Caco-2 (cell line): Measurements from ENCODE around the gene LRAT. TPM values are rescaled to one million over a fixed set of nuclear protein-coding genes. Genes with fewer than 3 reads are reported as not detected.

ENCODE experiments used
- BruUV-seq: library from RNA; stranded (reverse); fragments of 400-500 nt; replicated peaks from 2 replicates; lab custom pipeline; 2021; lab: Mats Ljungman, UMichigan
- CTCF ChIA-PET: fragments of 300-600 bp; sonication (Branson Sonifier 250); formaldehyde crosslinking; loops from one replicate; lab custom pipeline; 2022; ENCODE audit warnings: antibody characterized with exemption; lab: Charles Lee
- POLR2A ChIA-PET: fragments of 300-600 bp; sonication (Branson Sonifier 250); formaldehyde crosslinking; loops from one replicate; lab custom pipeline; 2022; ENCODE audit warnings: antibody characterized with exemption; lab: Charles Lee
- DNase-seq, 2 experiments: peaks; one replicate each; pipeline versions ENCODE4 v3.0.0 to v3.0.0-alpha.2; 2020 to 2022
- H3K27me3 ChIP-seq: replicated peaks from 2 replicates; pipeline ENCODE4 v1.6.0; 2011; ENCODE audit warnings: low read length; ENCODE audit not compliant: control insufficient read depth, insufficient read depth
- H3K36me3 ChIP-seq: 2 replicates; pipeline ENCODE4 v1.5.1; 2011; ENCODE audit warnings: low read length; ENCODE audit not compliant: control insufficient read depth, insufficient read depth
- H3K4me1 ChIP-seq: fragments of 250-450 bp; sonication (Bioruptor Pico); 2 replicates; pipeline ENCODE4 v1.5.1; 2020; ENCODE audit warnings: mild to moderate bottlenecking
- H3K4me3 ChIP-seq: 2 replicates; pipeline ENCODE4 v1.5.1; 2011; ENCODE audit warnings: low read depth, mild to moderate bottlenecking, control low read depth, low read length
- H3K9me3 ChIP-seq: fragments of 250-450 bp; sonication (Bioruptor Pico); 2 replicates; pipeline ENCODE4 v1.5.1; 2020; ENCODE audit warnings: mild to moderate bottlenecking, moderate library complexity
- H3K27ac Mint-ChIP-seq: one replicate; pipeline ENCODE4 v1.8.0; 2022; ENCODE audit warnings: mixed read lengths; ENCODE audit not compliant: unreplicated experiment
- H3K27me3 Mint-ChIP-seq: one replicate; pipeline ENCODE4 v1.8.0; 2022; ENCODE audit warnings: mixed read lengths; ENCODE audit not compliant: insufficient read depth, unreplicated experiment
- H3K36me3 Mint-ChIP-seq: one replicate; pipeline ENCODE4 v1.8.0; 2022; ENCODE audit warnings: mild to moderate bottlenecking, mixed read lengths; ENCODE audit not compliant: insufficient read depth, unreplicated experiment
- H3K4me1 Mint-ChIP-seq: one replicate; pipeline ENCODE4 v1.8.0; 2022; ENCODE audit warnings: low read depth, mixed read lengths; ENCODE audit not compliant: unreplicated experiment
- H3K4me3 Mint-ChIP-seq: one replicate; pipeline ENCODE4 v1.8.0; 2022; ENCODE audit warnings: mild to moderate bottlenecking, moderate library complexity, mixed read lengths; ENCODE audit not compliant: unreplicated experiment
- H3K9me3 Mint-ChIP-seq: one replicate; pipeline ENCODE4 v1.8.0; 2022; ENCODE audit warnings: mixed read lengths; ENCODE audit not compliant: unreplicated experiment
- intact Hi-C: fragments of 100-400 bp; cut with micrococcal nuclease; formaldehyde crosslinking; loops from one replicate; pipeline ENCODE4 v1.10.0; 2022; ENCODE audit not compliant: unreplicated experiment
- total RNA-seq: library from RNA; stranded (reverse); gene quantifications from 2 replicates; pipeline ENCODE4 v1.2.3, GENCODE V29; 2022
- TF ChIP-seq, protein P1 (sequence below), 2 experiments: fragments of 200-600 bp in 1 of 2; IDR thresholded peaks; 1 replicate in 1 of 2; 2 replicates in 1 of 2; pipeline versions ENCODE4 v1.5.1 to v1.8.0; 2011 to 2022; ENCODE audit warnings: antibody characterized with exemption in 1 of 2, control low read depth in 1 of 2, inconsistent platforms in 1 of 2, low read depth in 1 of 2, low read length in 1 of 2, mild to moderate bottlenecking in 1 of 2, moderate library complexity in 1 of 2; ENCODE audit not compliant: insufficient read depth in 1 of 2, severe bottlenecking in 1 of 2, unreplicated experiment in 1 of 2

The LRAT gene
- total RNA-seq, 1 experiment from 2014 or later, result 0.73 TPM

DNA sequence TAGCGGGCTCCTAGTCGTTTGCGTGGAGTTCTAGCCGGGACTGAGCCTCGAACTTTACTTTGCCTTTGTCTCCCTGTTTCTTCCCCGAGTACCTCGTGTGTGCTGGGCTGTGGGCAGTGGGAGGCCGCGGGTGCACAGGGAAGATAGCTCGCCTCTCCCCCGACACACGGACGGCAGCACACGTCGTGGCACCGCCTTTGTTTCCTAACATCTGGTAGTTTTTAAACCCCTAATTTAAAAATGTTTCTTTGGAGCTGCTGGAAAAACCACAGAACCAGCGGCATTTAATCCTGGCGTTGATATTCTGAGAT, 38.1 kb downstream of the LRAT start:
- Mint-ChIP-seq H3K4me3 (no peak overlapping the region), H3K27me3 (peaks cover 9% of the 10 kb centered on the region), H3K27ac (no peak overlapping the region), H3K4me1 (no peaks in the 10 kb centered on the region), H3K36me3 (no peaks in the 10 kb centered on the region), H3K9me3 (no peaks in the 10 kb centered on the region)
- no peaks in the 10 kb centered on the region for H3K27me3 ChIP-seq
- POLR2A ChIA-PET, result no interaction called here
- H3K9me3 ChIP-seq, result 0 out of 2 replicates have a peak, but pooled peaks cover 3% of the 10 kb centered on the region
- no peaks in the 10 kb centered on the region for H3K4me1 ChIP-seq
- CTCF ChIA-PET, result interaction anchor here (0.6 kb wide), 1 partner anchor 156 kb away, joined by 3 read pairs; no protein-coding TSS in a partner anchor
- no peak for DNase-seq
- intact Hi-C loops, result no loop called here
- no TSS peak for BruUV-seq
- no peaks in the 10 kb centered on the region for H3K36me3 ChIP-seq
- TF ChIP-seq, protein P1, sequence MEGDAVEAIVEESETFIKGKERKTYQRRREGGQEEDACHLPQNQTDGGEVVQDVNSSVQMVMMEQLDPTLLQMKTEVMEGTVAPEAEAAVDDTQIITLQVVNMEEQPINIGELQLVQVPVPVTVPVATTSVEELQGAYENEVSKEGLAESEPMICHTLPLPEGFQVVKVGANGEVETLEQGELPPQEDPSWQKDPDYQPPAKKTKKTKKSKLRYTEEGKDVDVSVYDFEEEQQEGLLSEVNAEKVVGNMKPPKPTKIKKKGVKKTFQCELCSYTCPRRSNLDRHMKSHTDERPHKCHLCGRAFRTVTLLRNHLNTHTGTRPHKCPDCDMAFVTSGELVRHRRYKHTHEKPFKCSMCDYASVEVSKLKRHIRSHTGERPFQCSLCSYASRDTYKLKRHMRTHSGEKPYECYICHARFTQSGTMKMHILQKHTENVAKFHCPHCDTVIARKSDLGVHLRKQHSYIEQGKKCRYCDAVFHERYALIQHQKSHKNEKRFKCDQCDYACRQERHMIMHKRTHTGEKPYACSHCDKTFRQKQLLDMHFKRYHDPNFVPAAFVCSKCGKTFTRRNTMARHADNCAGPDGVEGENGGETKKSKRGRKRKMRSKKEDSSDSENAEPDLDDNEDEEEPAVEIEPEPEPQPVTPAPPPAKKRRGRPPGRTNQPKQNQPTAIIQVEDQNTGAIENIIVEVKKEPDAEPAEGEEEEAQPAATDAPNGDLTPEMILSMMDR (IDR thresholded peaks at IDR 0.05; ENCODE audit: insufficient read depth in 1 of 2, low read depth in 1 of 2, low read length in 1 of 2, severe bottlenecking in 1 of 2, unreplicated experiment in 1 of 2), result no peak
- no peak overlapping the region for H3K4me3 ChIP-seq

Other genes starting within 250 kb of the LRAT start
- gene PLRG1, start 193.6 kb upstream of the LRAT start, total RNA-seq, result 99.4 and 113 TPM in 2 replicates
- gene FGB, start 181.0 kb upstream of the LRAT start, total RNA-seq, result 29.4 and 37.1 TPM in 2 replicates
- 61.7 and 71.8 TPM in 2 replicates for gene FGA, start 153.3 kb upstream of the LRAT start, total RNA-seq
- 121 and 146 TPM in 2 replicates for gene FGG, start 131.3 kb upstream of the LRAT start, total RNA-seq
- not detected in 2 replicates for gene RBM46, start 37.3 kb downstream of the LRAT start, total RNA-seq